HAP-1 (cell line): ENCODE measurements around the gene SF3A2.
"Not testable (repeated sequence)": the region's sequence is repeated elsewhere in the genome, so short reads cannot be mapped to it uniquely, and the experiment has no call there.

ENCODE experiments used
- DNase-seq, 2 experiments: peaks; one replicate each; pipeline ENCODE4 v3.0.0-alpha.2; 2016 to 2020; ENCODE audit warnings: low spot score in 2 of 2
- H3K27me3 ChIP-seq: fragments of 250-450 bp; sonication (Bioruptor Pico); 2 replicates; pipeline ENCODE4 v1.5.1; 2020; ENCODE audit warnings: low read depth, mild to moderate bottlenecking, moderate library complexity
- H3K36me3 ChIP-seq: fragments of 250-450 bp; sonication (Bioruptor Pico); replicated peaks from 2 replicates; pipeline ENCODE4 v1.5.1; 2020; ENCODE audit warnings: mild to moderate bottlenecking
- H3K4me1 ChIP-seq: fragments of 250-450 bp; sonication (Bioruptor Pico); 2 replicates; pipeline ENCODE4 v1.5.1; 2020; ENCODE audit warnings: mild to moderate bottlenecking
- H3K4me3 ChIP-seq: fragments of 250-450 bp; sonication (Bioruptor Pico); 2 replicates; pipeline ENCODE4 v1.5.1; 2020; ENCODE audit warnings: mild to moderate bottlenecking, moderate library complexity
- H3K9me3 ChIP-seq: fragments of 250-450 bp; sonication (Bioruptor Pico); 2 replicates; pipeline ENCODE4 v1.5.1; 2020; ENCODE audit warnings: mild to moderate bottlenecking, moderate library complexity
- in situ Hi-C: fragments of 300-500 bp; cut with MboI; formaldehyde crosslinking; loops from 3 replicates; pipeline ENCODE4 v1.14.3; 2020; ENCODE audit warnings: low sequenced_read_pairs, inconsistent platforms, mixed read lengths

SF3A2 gene

DNA sequence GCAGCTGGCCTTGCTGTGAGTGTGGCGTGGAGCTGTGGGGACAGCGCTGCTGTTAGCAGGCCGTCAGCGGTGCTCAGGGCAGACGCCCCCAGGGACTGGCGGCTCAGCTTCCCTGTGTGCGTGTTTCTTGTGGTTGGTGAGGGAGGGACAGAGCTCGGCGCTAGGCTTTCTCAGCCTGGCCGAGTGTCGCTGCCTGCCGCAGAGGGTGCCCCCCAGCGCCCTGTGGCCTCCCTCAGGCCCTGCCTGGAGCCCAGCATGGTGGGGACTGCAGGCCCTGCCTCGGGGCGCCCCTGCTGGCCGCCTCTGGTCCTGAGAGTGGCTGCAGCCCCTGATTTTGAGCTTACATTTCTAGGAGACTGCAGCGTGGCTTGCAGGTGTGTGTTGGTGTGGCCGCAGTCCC, 37.4 kb upstream of the SF3A2 start:
- in situ Hi-C loops = no loop called here
- H3K27me3 ChIP-seq = no peaks in the 10 kb centered on the region
- no peak for DNase-seq
- H3K4me1 ChIP-seq = no peaks in the 10 kb centered on the region
- peaks cover 33% of the 10 kb centered on the region for H3K36me3 ChIP-seq
- H3K4me3 ChIP-seq = no peak overlapping the region
- no peaks in the 10 kb centered on the region for H3K9me3 ChIP-seq

DNA sequence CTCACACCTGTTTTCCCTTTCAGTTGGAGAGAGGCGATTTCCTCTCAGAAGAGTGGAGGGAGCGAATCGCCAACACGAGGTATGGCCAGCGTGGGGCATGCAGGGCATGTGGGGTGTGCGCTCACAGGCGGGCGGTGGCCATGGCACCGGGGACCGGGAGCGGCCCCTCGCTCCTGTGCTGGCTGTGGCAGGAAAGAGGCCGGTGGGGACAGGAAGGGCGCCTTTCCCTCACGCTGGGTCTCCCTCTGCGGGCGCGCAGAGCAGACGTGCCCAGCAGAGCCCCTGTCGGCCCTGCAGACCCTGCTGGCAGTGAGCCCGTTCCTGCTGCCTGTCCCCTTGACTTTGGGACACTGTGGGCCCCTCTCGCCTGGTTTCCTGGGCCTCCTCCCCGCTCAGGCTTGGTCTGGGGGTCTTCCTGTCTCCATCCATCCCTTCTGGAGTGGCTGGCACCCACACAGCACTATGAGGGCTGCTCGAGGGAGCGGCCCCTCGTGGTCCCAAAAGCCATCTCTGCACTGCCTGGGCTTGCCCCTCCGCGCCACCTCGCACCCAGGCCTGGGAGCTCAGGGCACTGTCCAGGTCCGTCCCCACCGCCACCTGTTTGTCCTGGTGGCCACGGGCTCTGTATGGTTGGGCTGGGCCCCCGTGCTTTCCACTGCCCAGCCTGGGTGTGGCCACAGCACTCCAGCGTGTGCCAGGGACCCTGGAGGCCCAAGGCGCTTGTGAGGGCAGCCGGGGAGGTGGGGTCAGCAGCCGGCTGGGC, 36.6 kb upstream of the SF3A2 start:
- in situ Hi-C loops = no loop called here
- no peak for DNase-seq
- Histone ChIP-seq H3K4me1 (no peaks in the 10 kb centered on the region), H3K27me3 (no peaks in the 10 kb centered on the region), H3K36me3 (peaks cover 31% of the 10 kb centered on the region), H3K9me3 (no peaks in the 10 kb centered on the region), H3K4me3 (no peak overlapping the region)

- DNase-seq, H3K4me3 ChIP-seq, in situ Hi-C loops, H3K9me3 ChIP-seq, H3K27me3 ChIP-seq, H3K4me1 ChIP-seq: not testable (repeated sequence)
- H3K36me3 ChIP-seq = peaks cover 24% of the 10 kb centered on the region
These were observed 35.9 kb upstream of the SF3A2 start for GRCh38 chr19:2200624-2201294.

- no peaks in the 10 kb centered on the region for H3K27me3 ChIP-seq
- DNase-seq = no peak
- H3K4me1 ChIP-seq = no peaks in the 10 kb centered on the region
- no peak overlapping the region for H3K4me3 ChIP-seq
- in situ Hi-C loops = no loop called here
- peaks cover 16% of the 10 kb centered on the region for H3K36me3 ChIP-seq
- no peaks in the 10 kb centered on the region for H3K9me3 ChIP-seq
These were observed 35.0 kb upstream of the SF3A2 start for GRCh38 chr19:2201473-2202148.

DNA sequence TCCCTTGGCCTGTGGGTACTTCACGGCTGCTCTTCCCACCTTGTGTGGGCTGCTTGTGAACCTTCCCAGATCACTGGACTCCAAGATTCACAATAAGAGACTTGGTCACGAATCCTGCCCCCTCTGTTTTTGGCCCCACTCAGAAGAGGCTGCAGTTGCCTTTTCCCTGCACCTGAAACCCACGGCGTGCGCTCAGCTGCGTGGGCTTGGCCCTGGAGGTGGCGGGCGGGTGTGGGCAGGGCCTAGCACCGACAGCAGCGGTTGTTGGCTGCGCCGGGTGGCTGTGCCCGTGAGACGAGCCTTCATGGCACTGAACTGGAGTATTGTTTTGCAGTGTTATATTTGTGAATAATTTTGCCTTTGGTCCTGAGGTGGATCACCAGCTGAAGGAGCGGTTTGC, 34.3 kb upstream of the SF3A2 start:
- in situ Hi-C loops = no loop called here
- H3K36me3 ChIP-seq = peaks cover 22% of the 10 kb centered on the region
- DNase-seq = no peak
- no peaks in the 10 kb centered on the region for H3K4me1 ChIP-seq
- H3K27me3 ChIP-seq = no peaks in the 10 kb centered on the region
- H3K4me3 ChIP-seq = no peak overlapping the region
- no peaks in the 10 kb centered on the region for H3K9me3 ChIP-seq

- H3K36me3 ChIP-seq = peaks cover 32% of the 10 kb centered on the region
- H3K9me3 ChIP-seq = no peaks in the 10 kb centered on the region
- in situ Hi-C loops = no loop called here
- no peak for DNase-seq
- no peaks in the 10 kb centered on the region for H3K4me1 ChIP-seq
- H3K4me3 ChIP-seq = no peak overlapping the region
- no peaks in the 10 kb centered on the region for H3K27me3 ChIP-seq
These were observed 29.6 kb upstream of the SF3A2 start for GRCh38 chr19:2207008-2207407.

DNA sequence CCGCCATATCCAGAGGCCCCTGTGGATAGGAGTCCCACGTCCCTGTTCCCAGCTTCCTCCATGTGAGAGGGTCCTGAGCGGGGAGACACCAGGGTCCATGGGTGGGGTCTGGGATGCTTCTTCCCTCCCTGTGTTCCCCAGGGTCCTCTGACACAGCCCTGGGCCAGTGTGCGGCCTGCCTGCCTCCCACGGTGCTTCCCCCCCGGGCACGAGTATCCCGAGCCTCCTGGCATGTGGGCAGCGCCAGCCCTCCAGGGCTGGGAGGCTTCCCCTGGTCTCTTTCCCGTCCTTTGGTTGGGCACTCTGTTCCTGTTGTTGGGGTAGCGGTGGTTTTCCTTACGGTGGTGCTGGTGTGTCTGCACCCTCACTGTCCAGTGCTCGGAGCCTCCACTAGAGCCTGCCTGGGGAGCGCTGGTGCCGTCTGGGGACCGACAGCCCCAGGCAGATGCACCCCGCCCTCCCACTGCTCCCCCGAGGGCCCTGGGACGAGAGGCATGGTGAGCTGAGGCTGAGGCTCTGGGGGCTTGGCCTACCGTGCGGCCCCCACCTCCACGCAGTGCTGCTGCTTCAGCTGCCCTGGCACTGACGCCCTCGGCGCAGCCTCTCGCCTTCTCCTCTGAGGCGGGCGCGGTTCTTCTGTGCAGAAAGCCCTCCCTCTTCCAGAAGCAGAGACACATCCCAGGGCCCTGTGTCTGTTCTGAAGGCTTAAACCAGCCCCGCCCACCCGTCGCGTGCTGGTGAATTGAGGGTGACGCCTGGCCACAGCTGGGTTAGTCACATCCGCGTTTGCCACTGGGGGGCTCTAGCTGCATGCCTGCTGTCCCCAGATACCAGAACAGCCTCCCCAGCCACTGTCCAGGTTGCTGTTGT, 28.4 kb upstream of the SF3A2 start:
- peak in 1 of 2 experiments; percentile 50 for DNase-seq

GRCh38 chr19:2208975-2209374, 27.6 kb upstream of the SF3A2 start:
- H3K4me3 ChIP-seq = no peak overlapping the region
- no peaks in the 10 kb centered on the region for H3K27me3 ChIP-seq
- in situ Hi-C loops = no loop called here
- no peak for DNase-seq
- no peaks in the 10 kb centered on the region for H3K9me3 ChIP-seq
- H3K4me1 ChIP-seq = no peaks in the 10 kb centered on the region
- H3K36me3 ChIP-seq = peaks cover 50% of the 10 kb centered on the region

More for the DNA sequence above, 28.4 kb upstream of the SF3A2 start:
- no peaks in the 10 kb centered on the region for H3K27me3 ChIP-seq
- no peak overlapping the region for H3K4me3 ChIP-seq
- H3K9me3 ChIP-seq = no peaks in the 10 kb centered on the region
- no peaks in the 10 kb centered on the region for H3K4me1 ChIP-seq
- H3K36me3 ChIP-seq = peaks cover 45% of the 10 kb centered on the region
- in situ Hi-C loops = no loop called here

DNA sequence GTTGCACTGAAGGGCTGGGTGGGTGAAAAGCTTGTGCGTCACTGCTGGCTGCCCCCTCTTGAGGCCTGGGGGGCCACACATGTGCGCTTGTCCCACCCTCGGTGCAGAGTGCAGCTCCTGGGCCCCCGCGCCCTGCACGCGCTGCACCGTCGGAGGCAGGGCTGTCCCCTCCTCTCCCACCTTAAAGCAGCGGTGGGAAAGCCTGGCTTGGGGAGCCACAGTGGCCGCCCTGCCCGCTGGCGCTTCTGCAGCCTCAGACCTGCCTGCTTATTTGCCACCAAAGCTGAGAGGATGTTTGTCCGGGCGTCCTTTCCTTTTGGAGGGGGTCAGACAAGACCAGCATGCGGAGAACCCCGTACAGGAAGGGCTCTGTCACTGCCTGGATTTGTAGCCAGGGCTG, 27.2 kb upstream of the SF3A2 start:
- no peak overlapping the region for H3K4me3 ChIP-seq
- in situ Hi-C loops = no loop called here
- no peaks in the 10 kb centered on the region for H3K27me3 ChIP-seq
- H3K4me1 ChIP-seq = no peaks in the 10 kb centered on the region
- DNase-seq = no peak
- H3K9me3 ChIP-seq = no peaks in the 10 kb centered on the region
- H3K36me3 ChIP-seq = peaks cover 53% of the 10 kb centered on the region

DNA sequence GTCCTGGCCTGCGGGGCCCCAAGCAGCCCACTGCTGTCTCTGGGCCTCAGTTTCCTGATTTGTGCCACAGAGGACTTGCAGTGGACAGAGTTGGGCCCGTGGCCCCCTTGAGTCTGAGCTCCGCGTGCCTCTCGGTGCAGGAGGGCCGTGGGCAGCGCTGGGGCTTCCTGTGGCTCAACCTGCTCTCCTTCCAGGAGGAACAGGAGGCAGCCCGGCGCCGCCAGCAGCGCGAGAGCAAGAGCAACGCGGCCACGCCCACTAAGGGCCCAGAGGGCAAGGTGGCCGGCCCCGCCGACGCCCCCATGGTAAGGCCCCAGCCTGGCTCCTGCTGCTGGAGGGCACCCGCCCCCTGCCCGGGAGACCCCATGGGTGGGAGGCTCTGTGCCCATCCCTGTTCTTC, 26.4 kb upstream of the SF3A2 start:
- peaks cover 61% of the 10 kb centered on the region for H3K36me3 ChIP-seq

GRCh38 chr19:2210987-2211740, 25.5 kb upstream of the SF3A2 start:
- in situ Hi-C loops = no loop called here
- peaks cover 71% of the 10 kb centered on the region for H3K36me3 ChIP-seq

More for the DNA sequence above, 26.4 kb upstream of the SF3A2 start:
- in situ Hi-C loops = no loop called here
- Histone ChIP-seq H3K9me3 (no peaks in the 10 kb centered on the region), H3K27me3 (no peaks in the 10 kb centered on the region), H3K4me3 (no peak overlapping the region), H3K4me1 (no peaks in the 10 kb centered on the region)
- no peak for DNase-seq

GRCh38 chr19:2212861-2213711, 23.5 kb upstream of the SF3A2 start:
- in situ Hi-C loops = no loop called here
- H3K9me3 ChIP-seq = no peaks in the 10 kb centered on the region
- no peak overlapping the region for H3K4me3 ChIP-seq
- no peaks in the 10 kb centered on the region for H3K27me3 ChIP-seq
- H3K4me1 ChIP-seq = no peaks in the 10 kb centered on the region
- H3K36me3 ChIP-seq = peaks cover 82% of the 10 kb centered on the region
- DNase-seq = no peak

More at GRCh38 chr19:2210987-2211740, 25.5 kb upstream of the SF3A2 start:
- Histone ChIP-seq H3K9me3 (no peaks in the 10 kb centered on the region), H3K4me3 (no peak overlapping the region), H3K27me3 (no peaks in the 10 kb centered on the region), H3K4me1 (no peaks in the 10 kb centered on the region)
- DNase-seq = no peak
